Stimulated activated CD8-positive, alpha-beta memory T cell treated with anti-CD3 and anti-CD28 coated beads, Interleukin-12 subunit alpha, Interleukin-12 subunit beta, amount 100 ng/mL, for 4 hours (primary cell): ENCODE measurements around the gene FAM53A.
"Not testable (repeated sequence)": the region's sequence is repeated elsewhere in the genome, so short reads cannot be mapped to it uniquely, and the experiment has no call there.

Experiments
- DNase-seq: peaks from one replicate; pipeline ENCODE4 v3.0.0-alpha.2; 2020; ENCODE audit warnings: low read depth

Gene FAM53A

GRCh38 chr4:1716065-1716945 is 32.2 kb upstream of the FAM53A start:
- DNase-seq = no peak

GRCh38 chr4:1715002-1715758 is 31.1 kb upstream of the FAM53A start:
- no peak for DNase-seq

- DNase-seq = no peak
Measured at GRCh38 chr4:1714303-1715001, 30.3 kb upstream of the FAM53A start.

- no peak for DNase-seq
Measured at GRCh38 chr4:1713003-1713851, 29.1 kb upstream of the FAM53A start.

GRCh38 chr4:1712216-1713002 is 28.3 kb upstream of the FAM53A start, which contains the start of gene SLBP:
SLBP (minus strand) TSS chr4:1712319; CDS start chr4:1712188, 131 bp downstream.
- DNase-seq = peak; percentile 96

GRCh38 chr4:1711571-1712215 is 27.6 kb upstream of the FAM53A start:
- DNase-seq = no peak

GRCh38 chr4:1711055-1711570 is 27.0 kb upstream of the FAM53A start:
- no peak for DNase-seq

- no peak for DNase-seq
Measured at GRCh38 chr4:1708581-1708980, 24.5 kb upstream of the FAM53A start.

GRCh38 chr4:1706358-1706757 is 22.2 kb upstream of the FAM53A start:
- no peak for DNase-seq

- no peak for DNase-seq
Measured at GRCh38 chr4:1705732-1706131, 21.6 kb upstream of the FAM53A start.

- DNase-seq = no peak
Measured at GRCh38 chr4:1703867-1704266, 19.8 kb upstream of the FAM53A start.

GRCh38 chr4:1701671-1702070 is 17.6 kb upstream of the FAM53A start:
- not testable (repeated sequence) for DNase-seq

GRCh38 chr4:1695913-1696312 is 11.8 kb upstream of the FAM53A start:
- DNase-seq = no peak

GRCh38 chr4:1693131-1693896 is 9.2 kb upstream of the FAM53A start:
- peak; percentile 50 for DNase-seq

GRCh38 chr4:1691737-1692373 is 7.7 kb upstream of the FAM53A start:
- DNase-seq = no peak

GRCh38 chr4:1690698-1691097 is 6.6 kb upstream of the FAM53A start:
- no peak for DNase-seq

- no peak for DNase-seq
Measured at GRCh38 chr4:1686440-1687036, 2.4 kb upstream of the FAM53A start.
